GM19328 (cell line): Measurements from ENCODE around the gene NKX2-3.

ENCODE experiments used
- ATAC-seq: cut with Tn5 transposase; IDR thresholded peaks from one replicate; pipeline ENCODE4 v1.9.1; 2021; ENCODE audit warnings: mild to moderate bottlenecking, moderate library complexity; ENCODE audit not compliant: unreplicated experiment

NKX2-3 gene

DNA sequence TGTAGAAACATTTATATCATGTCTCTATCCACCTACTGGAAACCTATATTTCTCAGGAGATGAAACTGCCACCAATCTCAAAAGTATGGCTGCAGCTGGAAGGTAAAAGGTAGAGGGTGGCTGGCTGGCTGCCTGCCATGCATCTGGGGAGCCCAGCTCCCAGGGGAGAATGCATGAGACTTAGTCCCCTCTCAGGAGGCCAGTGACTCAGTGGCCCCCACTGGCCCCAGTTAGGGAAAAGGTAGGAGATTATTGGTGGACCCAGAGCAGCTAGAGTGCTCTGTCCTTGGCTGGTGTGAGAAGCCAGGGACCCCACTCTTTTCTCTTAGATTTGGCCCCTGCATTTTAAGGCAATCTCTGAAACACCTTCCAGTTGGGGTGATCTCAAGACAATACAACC is 6.8 kb upstream of the NKX2-3 start:
- ATAC-seq = no peak

DNA sequence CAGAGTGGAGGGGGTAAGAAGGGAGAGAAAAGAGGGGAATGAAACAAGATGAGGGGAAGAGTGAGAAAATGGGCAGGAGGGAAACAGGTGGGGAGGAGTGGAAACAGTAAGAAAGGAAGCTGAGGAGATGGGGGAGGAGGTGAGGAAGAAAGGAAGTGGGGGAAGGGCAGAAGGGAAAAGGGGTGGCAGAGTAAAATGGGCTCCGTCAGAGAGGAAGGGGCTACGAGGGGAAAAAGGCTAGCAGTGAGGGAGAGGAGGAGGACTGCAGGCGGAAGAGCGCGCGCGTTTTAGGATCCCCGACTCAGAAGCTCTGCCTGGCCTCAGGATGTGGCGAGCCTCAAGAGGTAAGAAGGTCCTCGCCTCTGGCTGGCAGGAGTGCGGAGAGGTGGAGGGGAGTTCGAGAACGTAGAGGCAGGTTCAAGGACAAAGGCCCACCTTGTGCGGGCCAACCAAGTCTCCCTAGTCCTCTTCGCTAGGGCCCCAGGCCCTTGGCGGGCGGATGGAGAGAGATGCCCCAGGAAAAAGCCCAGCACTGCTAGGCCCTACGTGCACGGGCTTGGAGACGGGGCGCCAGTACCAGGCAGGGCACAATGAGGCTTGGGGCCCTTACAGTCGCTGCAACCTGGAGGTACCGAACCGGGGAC is 5.8 kb upstream of the NKX2-3 start:
- no peak for ATAC-seq

GRCh38 chr10:99527526-99528493 is 4.9 kb upstream of the NKX2-3 start:
- no peak for ATAC-seq

DNA sequence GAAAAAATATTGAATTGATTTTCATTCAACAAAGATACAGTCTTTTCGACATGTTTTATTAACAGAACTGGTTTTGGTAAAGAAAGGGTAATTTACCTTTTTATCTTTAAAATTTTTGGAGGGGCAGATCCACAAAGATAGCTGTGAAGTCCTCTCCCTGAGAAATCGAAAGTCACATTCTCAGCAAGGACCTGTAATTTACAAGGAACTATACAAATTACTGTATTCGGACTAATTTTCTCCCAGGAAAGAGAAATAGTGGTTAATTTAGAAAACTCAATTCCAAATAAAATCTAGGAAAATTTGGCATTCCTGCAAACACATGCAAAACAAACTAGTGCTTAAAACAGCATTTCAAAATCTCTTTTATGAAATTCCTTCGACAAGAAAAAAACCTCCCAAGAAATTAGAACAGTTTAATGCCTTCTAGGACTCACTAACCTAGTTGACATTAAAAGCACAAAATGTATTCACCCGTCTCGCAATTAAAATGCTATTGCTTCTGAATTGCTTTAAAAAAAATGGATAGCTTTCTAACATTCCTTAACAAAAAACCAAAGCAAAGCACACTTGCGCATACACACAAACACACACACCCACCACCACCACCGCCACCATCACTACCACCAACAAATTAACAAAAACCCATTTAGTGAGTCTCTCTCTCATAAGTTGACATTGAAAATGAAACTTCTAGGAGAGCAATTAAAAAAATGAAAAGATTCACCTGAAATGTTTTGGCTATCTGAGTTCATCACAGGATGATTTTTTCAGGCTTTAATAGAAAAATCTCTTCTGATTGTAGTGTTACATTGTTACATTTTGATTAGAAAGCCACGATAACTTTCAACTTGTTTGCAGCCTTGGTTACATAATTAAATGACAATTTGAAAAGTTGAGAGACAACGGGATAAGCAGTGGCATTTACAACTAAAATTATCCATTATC is 4.0 kb upstream of the NKX2-3 start:
- ATAC-seq = no peak

- no peak for ATAC-seq
Observed at GRCh38 chr10:99529591-99530107, 3.1 kb upstream of the NKX2-3 start.

- ATAC-seq = no peak
Observed at GRCh38 chr10:99530108-99531025, 2.4 kb upstream of the NKX2-3 start.

- ATAC-seq = no peak
Observed at GRCh38 chr10:99531026-99531695, 1.6 kb upstream of the NKX2-3 start.

- no peak for ATAC-seq
Observed at GRCh38 chr10:99531696-99532593, 797 bp upstream of the NKX2-3 start.

GRCh38 chr10:99533496-99534449 is 1.0 kb downstream of the NKX2-3 start:
- no peak for ATAC-seq

DNA sequence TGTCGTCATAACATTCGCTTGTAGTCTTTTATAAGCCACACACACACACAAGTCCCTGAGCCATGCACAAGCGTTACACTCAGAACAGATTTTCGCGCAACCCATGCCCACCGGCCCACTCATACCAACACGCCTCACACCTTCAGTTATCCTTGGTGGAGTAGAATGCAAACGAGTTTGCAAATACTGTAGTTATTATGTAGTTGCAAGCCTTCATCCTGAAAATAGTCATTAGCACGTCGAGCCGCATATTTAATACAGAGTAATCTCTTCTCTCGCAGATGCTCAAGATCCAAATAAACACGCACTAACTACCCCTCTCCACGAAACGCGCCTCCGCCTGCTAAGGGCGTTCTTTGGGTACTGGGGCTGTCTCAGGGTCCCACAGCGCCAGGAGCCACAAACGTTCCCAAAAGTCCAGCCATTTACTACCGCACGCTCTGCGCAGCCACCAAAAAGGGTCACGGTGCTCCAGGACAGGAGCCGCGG is 1.8 kb downstream of the NKX2-3 start:
- ATAC-seq = no peak

DNA sequence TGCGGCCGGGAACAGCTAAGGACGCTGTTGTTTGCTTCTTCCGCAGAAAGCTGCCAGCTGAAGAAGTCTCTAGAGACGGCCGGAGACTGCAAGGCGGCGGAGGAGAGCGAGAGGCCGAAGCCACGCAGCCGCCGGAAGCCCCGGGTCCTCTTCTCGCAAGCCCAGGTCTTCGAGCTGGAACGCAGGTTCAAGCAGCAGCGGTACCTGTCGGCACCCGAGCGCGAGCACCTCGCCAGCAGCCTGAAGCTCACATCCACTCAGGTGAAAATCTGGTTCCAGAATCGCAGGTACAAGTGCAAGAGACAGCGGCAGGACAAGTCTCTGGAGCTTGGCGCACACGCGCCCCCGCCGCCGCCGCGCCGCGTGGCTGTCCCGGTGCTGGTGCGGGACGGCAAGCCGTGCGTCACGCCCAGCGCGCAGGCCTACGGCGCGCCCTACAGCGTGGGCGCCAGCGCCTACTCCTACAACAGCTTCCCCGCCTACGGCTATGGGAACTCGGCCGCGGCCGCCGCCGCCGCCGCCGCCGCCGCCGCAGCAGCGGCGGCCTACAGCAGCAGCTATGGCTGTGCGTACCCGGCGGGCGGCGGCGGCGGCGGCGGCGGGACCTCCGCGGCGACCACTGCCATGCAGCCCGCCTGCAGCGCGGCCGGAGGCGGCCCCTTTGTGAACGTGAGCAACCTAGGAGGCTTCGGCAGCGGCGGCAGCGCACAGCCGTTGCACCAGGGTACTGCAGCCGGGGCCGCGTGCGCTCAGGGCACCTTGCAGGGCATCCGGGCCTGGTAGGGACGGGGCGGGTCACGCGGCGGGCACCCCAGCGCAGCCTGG is 2.4 kb downstream of the NKX2-3 start:
- no peak for ATAC-seq

- ATAC-seq = no peak
Observed at GRCh38 chr10:99535764-99536337, 3.1 kb downstream of the NKX2-3 start.

DNA sequence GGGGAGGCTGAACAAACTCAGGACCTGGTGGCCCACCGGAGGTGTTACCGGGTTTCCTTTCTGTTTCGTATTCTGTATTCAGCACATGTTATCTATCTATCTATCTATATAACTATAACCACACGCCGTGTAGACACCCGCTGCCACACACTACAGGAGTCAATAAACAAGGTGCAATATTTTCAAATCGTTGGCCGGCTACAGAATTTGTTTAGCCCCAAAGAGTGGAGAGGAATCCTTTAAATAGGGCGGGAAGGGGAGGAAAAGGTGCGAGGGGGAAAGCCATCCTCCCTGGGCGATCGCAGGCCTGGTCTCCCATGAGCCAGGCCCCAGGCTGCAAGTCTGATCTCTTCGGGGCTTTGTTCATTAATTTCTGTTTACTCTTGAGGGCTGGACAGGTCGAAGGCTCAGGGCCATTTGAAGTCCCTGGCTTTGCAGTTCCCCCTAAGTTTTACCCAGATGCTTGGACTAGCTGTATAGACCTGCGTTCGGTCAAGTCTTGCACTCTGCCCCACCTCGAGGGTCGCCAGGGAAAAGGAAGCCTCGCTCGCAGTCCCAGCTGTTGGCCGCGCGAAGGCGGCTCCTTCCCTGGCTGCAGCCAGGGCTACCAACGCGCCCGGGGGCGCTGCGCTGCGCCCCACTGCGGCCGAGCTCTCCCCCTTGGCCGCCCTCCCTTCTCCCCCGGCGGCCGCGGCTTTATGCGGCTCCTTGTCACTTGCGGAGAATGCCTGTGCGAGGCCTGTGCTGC is 3.8 kb downstream of the NKX2-3 start:
- no peak for ATAC-seq

- no peak for ATAC-seq
Observed at GRCh38 chr10:99537086-99537988, 4.6 kb downstream of the NKX2-3 start.
